Gastrocnemius medialis (tissue), 4 donors: ENCODE results near the gene ABCA6.

ENCODE experiments used
- POLR2A ChIP-seq, 2 donors: fragments of 450-650 bp; IDR thresholded peaks; one replicate each; pipeline ENCODE4 v1.6.1; 2017; ENCODE audit warnings: antibody characterized with exemption in 2 of 2, mild to moderate bottlenecking in 2 of 2, moderate library complexity in 2 of 2
- TF ChIP-seq, protein P1 (sequence below), 5 experiments: fragments of 450-650 bp in 3 of 5; fragments of 200-600 bp in 2 of 5; sonication (generic) in 2 of 5; IDR thresholded peaks in 4 of 5; conservative IDR thresholded peaks in 1 of 5; 1 replicate in 4 of 5; 2 replicates in 1 of 5; pipeline ENCODE4 v1.5.1; 2016 to 2019; ENCODE audit warnings: antibody characterized with exemption in 5 of 5, mild to moderate bottlenecking in 3 of 5, moderate library complexity in 3 of 5

DNA sequence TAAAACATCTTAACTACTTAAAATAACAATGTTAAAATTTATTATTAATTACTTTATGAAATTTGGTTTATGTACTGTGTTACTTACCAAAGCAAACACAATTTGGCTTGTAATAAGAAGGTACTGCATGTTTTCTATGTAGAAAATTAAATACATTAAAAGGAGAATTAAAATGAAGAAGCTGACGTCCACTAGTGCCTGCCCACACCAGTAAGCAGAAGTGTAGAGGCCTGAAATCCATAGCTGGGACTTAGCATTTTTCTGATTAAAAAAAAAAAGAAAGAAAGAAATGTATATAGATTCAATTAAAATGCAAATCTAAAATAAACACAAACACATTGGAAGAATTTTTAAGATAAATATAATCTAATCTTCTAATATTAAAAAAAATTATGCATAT is 45.2 kb downstream of the ABCA6 start:
- TF ChIP-seq, protein P1, sequence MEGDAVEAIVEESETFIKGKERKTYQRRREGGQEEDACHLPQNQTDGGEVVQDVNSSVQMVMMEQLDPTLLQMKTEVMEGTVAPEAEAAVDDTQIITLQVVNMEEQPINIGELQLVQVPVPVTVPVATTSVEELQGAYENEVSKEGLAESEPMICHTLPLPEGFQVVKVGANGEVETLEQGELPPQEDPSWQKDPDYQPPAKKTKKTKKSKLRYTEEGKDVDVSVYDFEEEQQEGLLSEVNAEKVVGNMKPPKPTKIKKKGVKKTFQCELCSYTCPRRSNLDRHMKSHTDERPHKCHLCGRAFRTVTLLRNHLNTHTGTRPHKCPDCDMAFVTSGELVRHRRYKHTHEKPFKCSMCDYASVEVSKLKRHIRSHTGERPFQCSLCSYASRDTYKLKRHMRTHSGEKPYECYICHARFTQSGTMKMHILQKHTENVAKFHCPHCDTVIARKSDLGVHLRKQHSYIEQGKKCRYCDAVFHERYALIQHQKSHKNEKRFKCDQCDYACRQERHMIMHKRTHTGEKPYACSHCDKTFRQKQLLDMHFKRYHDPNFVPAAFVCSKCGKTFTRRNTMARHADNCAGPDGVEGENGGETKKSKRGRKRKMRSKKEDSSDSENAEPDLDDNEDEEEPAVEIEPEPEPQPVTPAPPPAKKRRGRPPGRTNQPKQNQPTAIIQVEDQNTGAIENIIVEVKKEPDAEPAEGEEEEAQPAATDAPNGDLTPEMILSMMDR (IDR thresholded peaks at IDR 0.05 in 4 of 5, conservative IDR thresholded peaks at IDR 0.05 in 1 of 5) = no peak
- no peak for TF ChIP-seq POLR2A (IDR thresholded peaks at IDR 0.05)
